ENCODE results near the gene GCN1.

DNA sequence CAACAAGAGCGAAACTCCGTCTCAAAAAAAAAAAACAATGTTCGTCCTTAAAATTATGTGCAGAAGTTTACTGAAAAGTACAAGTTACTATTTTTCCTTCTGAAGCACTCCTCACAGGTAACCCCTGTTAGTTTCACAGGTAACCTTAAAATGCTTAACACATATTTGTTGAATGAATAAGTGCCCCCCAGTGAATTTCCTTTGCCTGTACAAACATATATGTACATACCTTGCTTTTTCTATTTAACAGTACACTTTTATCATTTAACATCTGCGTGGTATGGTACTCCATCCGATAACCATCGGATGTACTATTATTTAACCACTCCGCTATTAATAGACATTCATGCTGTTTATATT is 76.6 kb downstream of the GCN1 start:
- TF ChIP-seq BRCA1 (IDR thresholded peaks at IDR 0.05; ENCODE audit: low read depth, low read length): no peak
- no peak for TF ChIP-seq BACH1 (IDR thresholded peaks at IDR 0.05; ENCODE audit: low read length)
- no peak for TF ChIP-seq TAF1 (IDR thresholded peaks at IDR 0.05; ENCODE audit: low read depth, low read length)

All from H1 (cell line).